ENCODE results near the gene INPP5B.

INPP5B gene

DNA sequence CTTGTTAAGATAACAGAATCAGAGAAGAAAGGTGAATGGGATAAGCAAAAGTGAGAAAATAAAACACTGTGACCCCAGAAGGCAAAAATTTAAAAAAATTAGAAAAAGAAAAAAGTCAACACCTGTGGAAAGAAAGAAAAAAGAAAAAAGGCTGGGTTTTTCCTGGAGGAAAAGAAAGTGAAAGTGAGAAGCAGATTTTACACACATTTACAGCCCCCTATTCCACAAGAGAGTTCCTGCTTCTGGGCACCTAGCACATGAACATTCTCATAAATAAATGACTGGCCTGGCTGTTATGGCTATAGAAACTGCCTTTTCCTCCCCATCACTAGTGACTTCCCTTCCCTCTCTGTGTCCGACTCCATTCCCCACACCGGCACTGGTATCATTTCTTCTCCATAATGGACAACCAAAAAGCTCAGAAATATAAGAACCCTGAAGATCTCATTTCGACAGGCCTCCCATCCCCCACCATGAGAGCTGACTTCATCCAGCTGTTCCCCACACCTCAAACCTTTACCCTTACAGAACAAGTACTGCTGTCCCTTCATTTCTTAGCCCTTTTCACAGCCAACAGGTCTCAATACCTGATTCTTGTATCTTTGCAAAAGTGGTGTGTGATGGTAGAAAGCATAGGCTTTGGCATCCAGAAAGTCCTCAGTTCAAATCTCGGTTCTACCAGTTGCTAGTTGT lies 100.1 kb downstream of the INPP5B start:
- H3K27me3 ChIP-seq (ENCODE audit: control insufficient read depth in 1 of 2, insufficient read depth in 2 of 2, low read length in 2 of 2): no peaks in the 10 kb centered on the region
- peaks cover 10 to 28% of the 10 kb centered on the region in 2 donors for H3K4me1 ChIP-seq (ENCODE audit: control insufficient read depth in 1 of 2, insufficient read depth in 2 of 2, low read length in 2 of 2)
- peaks cover 0 to 3% of the 10 kb centered on the region in 2 donors for H3K36me3 ChIP-seq (ENCODE audit: control insufficient read depth in 1 of 2, insufficient read depth in 2 of 2, low read length in 2 of 2)
- H3K9ac ChIP-seq (ENCODE audit: low read depth in 1 of 2, low read length in 2 of 2): peak overlapping the region in 1 of 2 donors; percentile 33
- H3K4me3 ChIP-seq (ENCODE audit: low read depth in 1 of 2, low read length in 2 of 2): peak overlapping the region; percentile 30 to 58
- H3K27ac ChIP-seq (ENCODE audit: low read depth, low read length): no peak overlapping the region
- no peaks in the 10 kb centered on the region for H3K9me3 ChIP-seq (ENCODE audit: control insufficient read depth in 1 of 2, low read length in 2 of 2)

GRCh38 chr1:37845786-37846185 lies 101.1 kb downstream of the INPP5B start:
- Histone ChIP-seq H3K27me3 (ENCODE audit: control insufficient read depth in 1 of 2, insufficient read depth in 2 of 2, low read length in 2 of 2) (no peaks in the 10 kb centered on the region), H3K36me3 (ENCODE audit: control insufficient read depth in 1 of 2, insufficient read depth in 2 of 2, low read length in 2 of 2) (peaks cover 0 to 9% of the 10 kb centered on the region in 2 donors), H3K9me3 (ENCODE audit: control insufficient read depth in 1 of 2, low read length in 2 of 2) (no peaks in the 10 kb centered on the region), H3K27ac (ENCODE audit: low read depth, low read length) (no peak overlapping the region), H3K9ac (ENCODE audit: low read depth in 1 of 2, low read length in 2 of 2) (no peak overlapping the region), H3K4me3 (ENCODE audit: low read depth in 1 of 2, low read length in 2 of 2) (no peak overlapping the region), H3K4me1 (ENCODE audit: control insufficient read depth in 1 of 2, insufficient read depth in 2 of 2, low read length in 2 of 2) (peaks cover 10 to 27% of the 10 kb centered on the region in 2 donors)

DNA sequence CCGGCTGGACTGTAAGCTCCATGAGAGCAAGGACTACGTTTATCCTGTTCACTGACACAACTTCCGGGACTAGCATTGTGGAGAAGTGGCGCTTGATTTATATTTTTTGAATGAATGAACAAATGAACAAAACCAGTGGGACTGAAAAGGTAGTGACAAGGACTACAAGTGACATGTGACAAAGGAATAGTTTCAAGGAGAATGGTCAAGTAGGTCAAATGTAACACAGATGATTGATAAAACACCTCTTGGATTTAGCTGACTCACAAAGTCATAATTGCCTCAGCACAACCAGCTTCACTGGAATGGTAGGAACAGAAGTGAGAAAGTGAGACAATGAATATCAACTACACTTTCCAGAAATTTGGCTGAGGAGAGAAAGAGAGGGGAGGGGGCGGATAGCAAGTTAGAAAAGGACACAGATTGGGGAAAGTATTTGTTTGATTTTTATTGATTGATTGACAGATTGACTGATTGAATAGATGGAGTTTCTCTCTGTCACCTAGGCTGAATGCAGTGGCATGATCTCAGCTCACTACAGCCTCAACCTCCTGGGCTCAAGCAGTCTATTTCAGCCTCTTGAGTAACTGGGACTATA lies 101.7 kb downstream of the INPP5B start:
- Histone ChIP-seq H3K27me3 (ENCODE audit: control insufficient read depth in 1 of 2, insufficient read depth in 2 of 2, low read length in 2 of 2) (no peaks in the 10 kb centered on the region), H3K36me3 (ENCODE audit: control insufficient read depth in 1 of 2, insufficient read depth in 2 of 2, low read length in 2 of 2) (peaks cover 0 to 13% of the 10 kb centered on the region in 2 donors), H3K4me1 (ENCODE audit: control insufficient read depth in 1 of 2, insufficient read depth in 2 of 2, low read length in 2 of 2) (peaks cover 10 to 27% of the 10 kb centered on the region in 2 donors), H3K9me3 (ENCODE audit: control insufficient read depth in 1 of 2, low read length in 2 of 2) (no peaks in the 10 kb centered on the region), H3K9ac (ENCODE audit: low read depth in 1 of 2, low read length in 2 of 2) (no peak overlapping the region), H3K4me3 (ENCODE audit: low read depth in 1 of 2, low read length in 2 of 2) (no peak overlapping the region), H3K27ac (ENCODE audit: low read depth, low read length) (no peak overlapping the region)

- Histone ChIP-seq H3K27ac (ENCODE audit: low read depth, low read length) (no peak overlapping the region), H3K4me1 (ENCODE audit: control insufficient read depth in 1 of 2, insufficient read depth in 2 of 2, low read length in 2 of 2) (peaks cover 10 to 27% of the 10 kb centered on the region in 2 donors), H3K27me3 (ENCODE audit: control insufficient read depth in 1 of 2, insufficient read depth in 2 of 2, low read length in 2 of 2) (no peaks in the 10 kb centered on the region), H3K9ac (ENCODE audit: low read depth in 1 of 2, low read length in 2 of 2) (no peak overlapping the region), H3K36me3 (ENCODE audit: control insufficient read depth in 1 of 2, insufficient read depth in 2 of 2, low read length in 2 of 2) (peaks cover 5 to 18% of the 10 kb centered on the region in 2 donors), H3K9me3 (ENCODE audit: control insufficient read depth in 1 of 2, low read length in 2 of 2) (no peaks in the 10 kb centered on the region), H3K4me3 (ENCODE audit: low read depth in 1 of 2, low read length in 2 of 2) (no peak overlapping the region)
Measured at GRCh38 chr1:37844536-37844935, 102.3 kb downstream of the INPP5B start.

DNA sequence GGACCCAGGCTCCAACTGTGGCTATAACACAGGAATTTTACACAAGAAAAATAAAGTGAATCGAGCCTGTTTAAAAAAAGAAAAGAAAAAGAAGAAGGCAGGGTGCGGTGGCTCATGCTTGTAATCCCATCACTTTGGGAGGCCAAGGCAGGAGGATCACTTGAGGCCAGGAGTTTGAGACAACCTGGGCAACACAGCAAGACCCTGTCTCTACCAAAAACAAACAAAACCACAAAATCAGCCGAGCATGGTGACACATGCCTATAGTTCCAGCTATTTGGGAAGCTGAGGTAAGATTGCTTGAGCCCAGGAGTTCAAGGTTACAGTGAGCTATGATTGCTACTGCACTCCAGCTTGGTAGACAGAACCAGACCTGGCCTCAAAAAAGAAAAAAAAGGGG lies 105.2 kb downstream of the INPP5B start:
- peaks cover 18 to 41% of the 10 kb centered on the region in 2 donors for H3K36me3 ChIP-seq (ENCODE audit: control insufficient read depth in 1 of 2, insufficient read depth in 2 of 2, low read length in 2 of 2)
- H3K9me3 ChIP-seq (ENCODE audit: control insufficient read depth in 1 of 2, low read length in 2 of 2): no peaks in the 10 kb centered on the region
- H3K27me3 ChIP-seq (ENCODE audit: control insufficient read depth in 1 of 2, insufficient read depth in 2 of 2, low read length in 2 of 2): no peaks in the 10 kb centered on the region

DNA sequence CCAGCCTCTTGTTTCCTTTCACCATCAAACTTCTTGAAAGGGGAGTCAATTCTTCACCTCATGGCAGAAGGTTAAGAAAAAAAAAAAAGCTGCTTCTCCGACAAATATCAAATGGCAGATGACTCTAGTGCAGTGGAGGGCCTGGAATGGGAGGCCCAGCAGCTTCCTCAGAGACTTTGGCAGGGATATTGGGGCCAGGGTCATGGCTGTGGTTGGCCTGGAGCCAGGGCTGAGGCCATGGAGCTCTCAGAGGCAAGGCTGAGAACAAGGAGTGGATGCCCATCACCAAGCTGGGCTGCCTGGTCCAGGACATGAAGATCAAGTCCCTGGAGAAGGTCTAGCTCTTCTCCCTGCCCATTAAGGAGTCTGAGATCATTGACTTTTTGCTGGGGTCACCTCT lies 106.1 kb downstream of the INPP5B start:
- Histone ChIP-seq H3K9ac (ENCODE audit: low read depth in 1 of 2, low read length in 2 of 2) (no peak overlapping the region), H3K4me3 (ENCODE audit: low read depth in 1 of 2, low read length in 2 of 2) (no peak overlapping the region), H3K4me1 (ENCODE audit: control insufficient read depth in 1 of 2, insufficient read depth in 2 of 2, low read length in 2 of 2) (peaks cover 0 to 9% of the 10 kb centered on the region in 2 donors), H3K36me3 (ENCODE audit: control insufficient read depth in 1 of 2, insufficient read depth in 2 of 2, low read length in 2 of 2) (peaks cover 22 to 48% of the 10 kb centered on the region in 2 donors), H3K27me3 (ENCODE audit: control insufficient read depth in 1 of 2, insufficient read depth in 2 of 2, low read length in 2 of 2) (no peaks in the 10 kb centered on the region), H3K27ac (ENCODE audit: low read depth, low read length) (no peak overlapping the region), H3K9me3 (ENCODE audit: control insufficient read depth in 1 of 2, low read length in 2 of 2) (no peaks in the 10 kb centered on the region)

More for the DNA sequence above, 105.2 kb downstream of the INPP5B start:
- Histone ChIP-seq H3K27ac (ENCODE audit: low read depth, low read length) (no peak overlapping the region), H3K4me3 (ENCODE audit: low read depth in 1 of 2, low read length in 2 of 2) (no peak overlapping the region), H3K4me1 (ENCODE audit: control insufficient read depth in 1 of 2, insufficient read depth in 2 of 2, low read length in 2 of 2) (peaks cover 4 to 18% of the 10 kb centered on the region in 2 donors), H3K9ac (ENCODE audit: low read depth in 1 of 2, low read length in 2 of 2) (no peak overlapping the region)

GRCh38 chr1:37839676-37840075 lies 107.2 kb downstream of the INPP5B start:
- no peak overlapping the region for H3K4me3 ChIP-seq (ENCODE audit: low read depth in 1 of 2, low read length in 2 of 2)
- no peak overlapping the region for H3K27ac ChIP-seq (ENCODE audit: low read depth, low read length)
- peaks cover 31 to 57% of the 10 kb centered on the region in 2 donors for H3K36me3 ChIP-seq (ENCODE audit: control insufficient read depth in 1 of 2, insufficient read depth in 2 of 2, low read length in 2 of 2)
- H3K4me1 ChIP-seq (ENCODE audit: control insufficient read depth in 1 of 2, insufficient read depth in 2 of 2, low read length in 2 of 2): peaks cover 0 to 1% of the 10 kb centered on the region in 2 donors
- H3K9ac ChIP-seq (ENCODE audit: low read depth in 1 of 2, low read length in 2 of 2): no peak overlapping the region
- no peaks in the 10 kb centered on the region for H3K27me3 ChIP-seq (ENCODE audit: control insufficient read depth in 1 of 2, insufficient read depth in 2 of 2, low read length in 2 of 2)
- no peaks in the 10 kb centered on the region for H3K9me3 ChIP-seq (ENCODE audit: control insufficient read depth in 1 of 2, low read length in 2 of 2)

DNA sequence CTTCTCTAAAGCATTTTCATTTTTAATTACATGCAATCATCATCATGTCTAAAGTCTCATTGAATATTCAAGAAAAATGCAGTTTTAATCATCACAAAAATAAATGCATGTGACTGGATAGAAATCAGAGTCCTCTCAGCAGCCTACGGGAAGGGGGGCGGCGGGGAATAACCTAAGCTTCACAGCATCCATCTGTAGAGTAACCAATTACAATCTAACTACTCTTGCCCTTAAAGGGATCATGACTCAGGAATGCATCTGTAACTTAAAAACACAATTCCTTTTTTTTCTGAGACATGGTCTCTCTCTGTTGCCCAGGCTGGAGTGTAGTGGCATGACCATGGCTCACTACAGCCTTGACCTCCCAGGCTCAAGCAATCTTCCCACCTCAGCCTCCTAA lies 110.1 kb downstream of the INPP5B start:
- Histone ChIP-seq H3K9ac (ENCODE audit: low read depth in 1 of 2, low read length in 2 of 2) (no peak overlapping the region), H3K36me3 (ENCODE audit: control insufficient read depth in 1 of 2, insufficient read depth in 2 of 2, low read length in 2 of 2) (peaks cover 46 to 79% of the 10 kb centered on the region in 2 donors), H3K27ac (ENCODE audit: low read depth, low read length) (no peak overlapping the region), H3K9me3 (ENCODE audit: control insufficient read depth in 1 of 2, low read length in 2 of 2) (no peaks in the 10 kb centered on the region), H3K4me3 (ENCODE audit: low read depth in 1 of 2, low read length in 2 of 2) (no peak overlapping the region), H3K4me1 (ENCODE audit: control insufficient read depth in 1 of 2, insufficient read depth in 2 of 2, low read length in 2 of 2) (no peaks in the 10 kb centered on the region), H3K27me3 (ENCODE audit: control insufficient read depth in 1 of 2, insufficient read depth in 2 of 2, low read length in 2 of 2) (no peaks in the 10 kb centered on the region)

DNA sequence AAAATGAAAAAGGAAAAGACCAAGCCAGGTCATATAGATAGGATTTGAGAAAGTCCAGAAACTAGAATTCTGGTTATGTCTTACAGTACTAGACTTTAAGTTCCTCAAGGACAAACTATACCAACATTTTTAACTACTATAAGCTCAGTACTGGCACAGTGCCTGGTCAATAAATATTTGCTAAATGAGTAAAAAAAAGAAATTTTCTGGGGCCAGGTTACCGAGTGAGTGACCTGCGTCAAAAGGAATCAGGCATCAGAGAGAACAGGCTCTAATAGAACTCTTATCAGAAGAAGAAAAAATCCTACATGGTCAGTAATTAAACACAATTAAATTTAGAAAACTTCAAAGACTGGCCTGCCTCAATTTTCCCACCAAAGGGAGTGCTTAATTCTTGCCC lies 115.0 kb downstream of the INPP5B start:
- Histone ChIP-seq H3K9me3 (ENCODE audit: control insufficient read depth in 1 of 2, low read length in 2 of 2) (no peaks in the 10 kb centered on the region), H3K27ac (ENCODE audit: low read depth, low read length) (no peak overlapping the region), H3K4me3 (ENCODE audit: low read depth in 1 of 2, low read length in 2 of 2) (no peak overlapping the region), H3K36me3 (ENCODE audit: control insufficient read depth in 1 of 2, insufficient read depth in 2 of 2, low read length in 2 of 2) (peaks cover 35 to 61% of the 10 kb centered on the region in 2 donors), H3K9ac (ENCODE audit: low read depth in 1 of 2, low read length in 2 of 2) (no peak overlapping the region), H3K27me3 (ENCODE audit: control insufficient read depth in 1 of 2, insufficient read depth in 2 of 2, low read length in 2 of 2) (no peaks in the 10 kb centered on the region), H3K4me1 (ENCODE audit: control insufficient read depth in 1 of 2, insufficient read depth in 2 of 2, low read length in 2 of 2) (peaks cover 0 to 6% of the 10 kb centered on the region in 2 donors)

DNA sequence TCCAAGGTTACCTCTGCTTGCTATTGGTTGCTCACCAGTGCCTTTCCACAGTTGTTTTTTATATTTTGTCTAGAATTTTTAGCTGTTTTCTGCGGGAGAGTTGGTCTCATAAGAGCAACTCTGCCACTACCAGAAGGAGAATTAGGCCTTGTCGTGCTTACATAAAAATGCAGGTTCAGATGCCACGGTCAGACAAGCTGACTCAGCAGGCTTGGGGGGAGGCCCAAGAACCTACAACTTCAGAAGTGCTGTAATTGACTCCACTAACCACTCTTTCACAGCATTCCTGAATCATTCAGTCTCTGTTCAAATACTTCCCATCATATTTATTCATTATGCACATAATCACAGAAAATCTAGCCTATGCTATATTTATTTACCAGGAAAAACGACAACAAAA lies 115.7 kb downstream of the INPP5B start:
- Histone ChIP-seq H3K36me3 (ENCODE audit: control insufficient read depth in 1 of 2, insufficient read depth in 2 of 2, low read length in 2 of 2) (peaks cover 31 to 56% of the 10 kb centered on the region in 2 donors), H3K4me1 (ENCODE audit: control insufficient read depth in 1 of 2, insufficient read depth in 2 of 2, low read length in 2 of 2) (peaks cover 0 to 6% of the 10 kb centered on the region in 2 donors), H3K4me3 (ENCODE audit: low read depth in 1 of 2, low read length in 2 of 2) (no peak overlapping the region), H3K9me3 (ENCODE audit: control insufficient read depth in 1 of 2, low read length in 2 of 2) (no peaks in the 10 kb centered on the region), H3K27me3 (ENCODE audit: control insufficient read depth in 1 of 2, insufficient read depth in 2 of 2, low read length in 2 of 2) (no peaks in the 10 kb centered on the region), H3K9ac (ENCODE audit: low read depth in 1 of 2, low read length in 2 of 2) (no peak overlapping the region), H3K27ac (ENCODE audit: low read depth, low read length) (no peak overlapping the region)
